Measurements from ENCODE around the gene ITGB2. TPM values are rescaled to one million over a fixed set of nuclear protein-coding genes. Genes with fewer than 3 reads are reported as not detected.
A peak's percentile ranks its signal among the peaks of the same experiment; 100 is the strongest.

ITGB2 gene
- polyA plus RNA-seq, 4 donors, result 4.5 to 17.1 (median 15.9) TPM

- no peak for DNase-seq
- 86 to 96% (median 91%) methylated on average over 15 of the region's 15 CpGs for WGBS, 3 donors
Observed at GRCh38 chr21:44867464-44867863, 53.2 kb downstream of the ITGB2 start.

GRCh38 chr21:44866780-44867179 is 53.9 kb downstream of the ITGB2 start:
- Histone ChIP-seq H3K27me3 (ENCODE audit: control insufficient read depth in 3 of 3, insufficient read depth in 3 of 3, low read length in 3 of 3) (no peaks in the 10 kb centered on the region), H3K4me3 (ENCODE audit: low read depth in 1 of 3, low read length in 3 of 3) (no peak overlapping the region), H3K9me3 (ENCODE audit: control insufficient read depth in 2 of 2, insufficient read depth in 1 of 2, low read depth in 1 of 2, low read length in 1 of 2) (no peaks in the 10 kb centered on the region), H3K27ac (ENCODE audit: low read depth in 1 of 3, low read length in 2 of 3) (peak overlapping the region in 1 of 3 donors; percentile 48), H3K36me3 (ENCODE audit: control insufficient read depth in 3 of 3, insufficient read depth in 2 of 3, low read depth in 1 of 3, low read length in 3 of 3) (peaks cover 0 to 51% (median 4%) of the 10 kb centered on the region in 3 donors), H3K4me1 (ENCODE audit: control insufficient read depth in 3 of 3, insufficient read depth in 2 of 3, low read depth in 1 of 3, low read length in 2 of 3) (peaks cover 11 to 32% (median 25%) of the 10 kb centered on the region in 3 donors)
- FAIRE-seq (no peak), DNase-seq (no peak)
- WGBS, 3 donors, result 69 to 85% (median 84%) methylated on average over 7 of the region's 7 CpGs

More at GRCh38 chr21:44867464-44867863, 53.2 kb downstream of the ITGB2 start:
- FAIRE-seq, result no peak
- H3K36me3 ChIP-seq (ENCODE audit: control insufficient read depth in 3 of 3, insufficient read depth in 2 of 3, low read depth in 1 of 3, low read length in 3 of 3), result peaks cover 0 to 44% (median 4%) of the 10 kb centered on the region in 3 donors
- no peak overlapping the region for H3K4me3 ChIP-seq (ENCODE audit: low read depth in 1 of 3, low read length in 3 of 3)
- H3K9me3 ChIP-seq (ENCODE audit: control insufficient read depth in 2 of 2, insufficient read depth in 1 of 2, low read depth in 1 of 2, low read length in 1 of 2), result no peaks in the 10 kb centered on the region
- H3K4me1 ChIP-seq (ENCODE audit: control insufficient read depth in 3 of 3, insufficient read depth in 2 of 3, low read depth in 1 of 3, low read length in 2 of 3), result peaks cover 11 to 39% (median 25%) of the 10 kb centered on the region in 3 donors
- no peak overlapping the region for H3K27ac ChIP-seq (ENCODE audit: low read depth in 1 of 3, low read length in 2 of 3)
- no peaks in the 10 kb centered on the region for H3K27me3 ChIP-seq (ENCODE audit: control insufficient read depth in 3 of 3, insufficient read depth in 3 of 3, low read length in 3 of 3)

- peaks cover 9 to 23% (median 16%) of the 10 kb centered on the region in 3 donors for H3K4me1 ChIP-seq (ENCODE audit: control insufficient read depth in 3 of 3, insufficient read depth in 2 of 3, low read depth in 1 of 3, low read length in 2 of 3)
- H3K27me3 ChIP-seq (ENCODE audit: control insufficient read depth in 3 of 3, insufficient read depth in 3 of 3, low read length in 3 of 3), result no peaks in the 10 kb centered on the region
- H3K27ac ChIP-seq (ENCODE audit: low read depth in 1 of 3, low read length in 2 of 3), result peak overlapping the region; percentile 34 to 58 (median 43)
- H3K9me3 ChIP-seq (ENCODE audit: control insufficient read depth in 2 of 2, insufficient read depth in 1 of 2, low read depth in 1 of 2, low read length in 1 of 2), result no peaks in the 10 kb centered on the region
- H3K36me3 ChIP-seq (ENCODE audit: control insufficient read depth in 3 of 3, insufficient read depth in 2 of 3, low read depth in 1 of 3, low read length in 3 of 3), result peaks cover 0 to 61% (median 9%) of the 10 kb centered on the region in 3 donors
- DNase-seq (peak; percentile 76 to 83), FAIRE-seq (no peak)
- 39 to 62% (median 39%) methylated on average over 12 of the region's 12 CpGs for WGBS, 3 donors
- H3K4me3 ChIP-seq (ENCODE audit: low read depth in 1 of 3, low read length in 3 of 3), result no peak overlapping the region
Observed at GRCh38 chr21:44865561-44866280, 55.0 kb downstream of the ITGB2 start.

GRCh38 chr21:44862869-44863685 is 57.6 kb downstream of the ITGB2 start:
- DNase-seq (no peak), FAIRE-seq (no peak)
- Histone ChIP-seq H3K27me3 (ENCODE audit: control insufficient read depth in 3 of 3, insufficient read depth in 3 of 3, low read length in 3 of 3) (no peaks in the 10 kb centered on the region), H3K36me3 (ENCODE audit: control insufficient read depth in 3 of 3, insufficient read depth in 2 of 3, low read depth in 1 of 3, low read length in 3 of 3) (peaks cover 0 to 78% (median 11%) of the 10 kb centered on the region in 3 donors), H3K27ac (ENCODE audit: low read depth in 1 of 3, low read length in 2 of 3) (no peak overlapping the region), H3K4me3 (ENCODE audit: low read depth in 1 of 3, low read length in 3 of 3) (no peak overlapping the region), H3K4me1 (ENCODE audit: control insufficient read depth in 3 of 3, insufficient read depth in 2 of 3, low read depth in 1 of 3, low read length in 2 of 3) (peaks cover 5 to 15% (median 7%) of the 10 kb centered on the region in 3 donors), H3K9me3 (ENCODE audit: control insufficient read depth in 2 of 2, insufficient read depth in 1 of 2, low read depth in 1 of 2, low read length in 1 of 2) (no peaks in the 10 kb centered on the region)
- 80 to 87% (median 86%) methylated on average over 22 to 25 of the region's 25 CpGs for WGBS, 3 donors

- Histone ChIP-seq H3K4me3 (ENCODE audit: low read depth in 1 of 3, low read length in 3 of 3) (no peak overlapping the region), H3K4me1 (ENCODE audit: control insufficient read depth in 3 of 3, insufficient read depth in 2 of 3, low read depth in 1 of 3, low read length in 2 of 3) (peaks cover 0 to 3% (median under 1%) of the 10 kb centered on the region in 3 donors), H3K36me3 (ENCODE audit: control insufficient read depth in 3 of 3, insufficient read depth in 2 of 3, low read depth in 1 of 3, low read length in 3 of 3) (peaks cover 20 to 85% (median 20%) of the 10 kb centered on the region in 3 donors), H3K27me3 (ENCODE audit: control insufficient read depth in 3 of 3, insufficient read depth in 3 of 3, low read length in 3 of 3) (no peaks in the 10 kb centered on the region), H3K9me3 (ENCODE audit: control insufficient read depth in 2 of 2, insufficient read depth in 1 of 2, low read depth in 1 of 2, low read length in 1 of 2) (no peaks in the 10 kb centered on the region), H3K27ac (ENCODE audit: low read depth in 1 of 3, low read length in 2 of 3) (no peak overlapping the region)
- DNase-seq (no peak), FAIRE-seq (no peak)
- WGBS, 3 donors, result 85 to 89% (median 88%) methylated on average over 10 of the region's 10 CpGs
Observed at GRCh38 chr21:44858791-44859190, 61.9 kb downstream of the ITGB2 start.

- FAIRE-seq (no peak), DNase-seq (no peak)
- H3K36me3 ChIP-seq (ENCODE audit: control insufficient read depth in 3 of 3, insufficient read depth in 2 of 3, low read depth in 1 of 3, low read length in 3 of 3), result peaks cover 20 to 86% (median 21%) of the 10 kb centered on the region in 3 donors
- no peaks in the 10 kb centered on the region for H3K27me3 ChIP-seq (ENCODE audit: control insufficient read depth in 3 of 3, insufficient read depth in 3 of 3, low read length in 3 of 3)
- H3K4me1 ChIP-seq (ENCODE audit: control insufficient read depth in 3 of 3, insufficient read depth in 2 of 3, low read depth in 1 of 3, low read length in 2 of 3), result peaks cover 0 to 6% (median 3%) of the 10 kb centered on the region in 3 donors
- H3K4me3 ChIP-seq (ENCODE audit: low read depth in 1 of 3, low read length in 3 of 3), result no peak overlapping the region
- no peak overlapping the region for H3K27ac ChIP-seq (ENCODE audit: low read depth in 1 of 3, low read length in 2 of 3)
- WGBS, 3 donors, result 74 to 80% (median 76%) methylated on average over 15 of the region's 15 CpGs
- no peaks in the 10 kb centered on the region for H3K9me3 ChIP-seq (ENCODE audit: control insufficient read depth in 2 of 2, insufficient read depth in 1 of 2, low read depth in 1 of 2, low read length in 1 of 2)
Observed at GRCh38 chr21:44858291-44858690, 62.4 kb downstream of the ITGB2 start.

- no peak overlapping the region for H3K4me3 ChIP-seq (ENCODE audit: low read depth in 1 of 3, low read length in 3 of 3)
- no peak for DNase-seq
- FAIRE-seq, result no peak
- WGBS, 3 donors, result 87 to 95% (median 95%) methylated on average over 16 of the region's 16 CpGs
- H3K9me3 ChIP-seq (ENCODE audit: control insufficient read depth in 2 of 2, insufficient read depth in 1 of 2, low read depth in 1 of 2, low read length in 1 of 2), result no peaks in the 10 kb centered on the region
- peaks cover 0 to 6% (median 3%) of the 10 kb centered on the region in 3 donors for H3K4me1 ChIP-seq (ENCODE audit: control insufficient read depth in 3 of 3, insufficient read depth in 2 of 3, low read depth in 1 of 3, low read length in 2 of 3)
- peaks cover 20 to 85% (median 21%) of the 10 kb centered on the region in 3 donors for H3K36me3 ChIP-seq (ENCODE audit: control insufficient read depth in 3 of 3, insufficient read depth in 2 of 3, low read depth in 1 of 3, low read length in 3 of 3)
- no peaks in the 10 kb centered on the region for H3K27me3 ChIP-seq (ENCODE audit: control insufficient read depth in 3 of 3, insufficient read depth in 3 of 3, low read length in 3 of 3)
- no peak overlapping the region for H3K27ac ChIP-seq (ENCODE audit: low read depth in 1 of 3, low read length in 2 of 3)
Observed at GRCh38 chr21:44857127-44857892, 63.4 kb downstream of the ITGB2 start.

GRCh38 chr21:44856131-44856530 is 64.6 kb downstream of the ITGB2 start:
- 94 to 96% (median 94%) methylated on average over 17 of the region's 17 CpGs for WGBS, 3 donors
- no peak overlapping the region for H3K4me3 ChIP-seq (ENCODE audit: low read depth in 1 of 3, low read length in 3 of 3)
- no peaks in the 10 kb centered on the region for H3K27me3 ChIP-seq (ENCODE audit: control insufficient read depth in 3 of 3, insufficient read depth in 3 of 3, low read length in 3 of 3)
- H3K36me3 ChIP-seq (ENCODE audit: control insufficient read depth in 3 of 3, insufficient read depth in 2 of 3, low read depth in 1 of 3, low read length in 3 of 3), result peaks cover 20 to 80% (median 21%) of the 10 kb centered on the region in 3 donors
- H3K4me1 ChIP-seq (ENCODE audit: control insufficient read depth in 3 of 3, insufficient read depth in 2 of 3, low read depth in 1 of 3, low read length in 2 of 3), result peaks cover 0 to 10% (median 3%) of the 10 kb centered on the region in 3 donors
- H3K9me3 ChIP-seq (ENCODE audit: control insufficient read depth in 2 of 2, insufficient read depth in 1 of 2, low read depth in 1 of 2, low read length in 1 of 2), result no peaks in the 10 kb centered on the region
- no peak overlapping the region for H3K27ac ChIP-seq (ENCODE audit: low read depth in 1 of 3, low read length in 2 of 3)
- DNase-seq (no peak), FAIRE-seq (no peak)

Data from small intestine (tissue), 7 donors.